Measurements from ENCODE around the gene SPP2.
A peak's percentile ranks its signal among the peaks of the same experiment; 100 is the strongest.

The SPP2 gene, protein sequence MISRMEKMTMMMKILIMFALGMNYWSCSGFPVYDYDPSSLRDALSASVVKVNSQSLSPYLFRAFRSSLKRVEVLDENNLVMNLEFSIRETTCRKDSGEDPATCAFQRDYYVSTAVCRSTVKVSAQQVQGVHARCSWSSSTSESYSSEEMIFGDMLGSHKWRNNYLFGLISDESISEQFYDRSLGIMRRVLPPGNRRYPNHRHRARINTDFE

GRCh38 chr2:234050455-234051135 lies at the start of gene SPP2:
SPP2 (plus strand) TSS chr2:234050702; CDS start chr2:234050787, 85 bp downstream.
- FAIRE-seq, result no peak

- FAIRE-seq, result no peak
Measured at GRCh38 chr2:234001380-234002160, 48.9 kb upstream of the SPP2 start.

GRCh38 chr2:234002281-234002680 lies 48.2 kb upstream of the SPP2 start:
- FAIRE-seq, result no peak

GRCh38 chr2:234003972-234004617 lies 46.4 kb upstream of the SPP2 start:
- no peak for FAIRE-seq

- no peak for FAIRE-seq
Measured at GRCh38 chr2:234005126-234005525, 45.4 kb upstream of the SPP2 start.

- no peak for FAIRE-seq
Measured at GRCh38 chr2:234006501-234006900, 44.0 kb upstream of the SPP2 start.

- no peak for FAIRE-seq
Measured at GRCh38 chr2:234014427-234014826, 36.1 kb upstream of the SPP2 start.

DNA sequence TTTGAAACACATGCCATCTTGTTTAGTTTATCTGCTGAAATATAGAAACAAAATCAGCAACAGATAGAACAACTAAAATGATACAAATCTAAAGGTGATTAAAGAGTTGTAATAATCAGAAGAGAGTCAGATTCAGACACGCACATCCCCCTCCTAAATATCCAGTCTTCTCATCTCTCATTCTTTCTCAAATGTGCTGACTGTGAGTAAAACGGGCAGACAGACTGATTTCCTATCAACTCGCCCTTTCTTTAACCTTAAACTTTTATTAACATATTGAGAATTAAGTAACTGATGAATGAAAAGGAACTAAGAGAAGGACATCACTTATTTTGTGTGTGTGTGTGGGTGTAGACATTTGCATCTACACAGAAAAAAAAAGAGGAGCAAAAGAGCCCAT lies 34.6 kb upstream of the SPP2 start:
- FAIRE-seq, result no peak

DNA sequence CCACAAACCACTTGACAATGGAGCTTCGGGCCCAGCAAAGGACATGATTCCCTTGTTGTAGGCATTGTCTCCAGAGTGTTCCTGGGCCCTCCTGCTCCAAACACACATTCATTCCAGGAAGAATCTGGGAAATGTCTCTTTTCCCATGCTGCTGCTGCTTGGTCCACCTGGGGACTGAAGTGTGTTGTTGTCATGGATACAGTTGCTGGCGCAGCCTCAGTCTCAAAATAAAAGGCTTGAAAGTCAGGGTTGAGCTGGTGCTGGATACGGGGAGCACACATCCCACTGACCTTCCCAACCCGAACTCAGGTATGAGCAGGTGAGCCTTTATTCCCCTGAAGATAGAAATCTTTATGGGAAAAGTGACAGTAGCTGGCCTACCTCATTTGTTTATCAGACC lies 30.6 kb upstream of the SPP2 start:
- no peak for FAIRE-seq

DNA sequence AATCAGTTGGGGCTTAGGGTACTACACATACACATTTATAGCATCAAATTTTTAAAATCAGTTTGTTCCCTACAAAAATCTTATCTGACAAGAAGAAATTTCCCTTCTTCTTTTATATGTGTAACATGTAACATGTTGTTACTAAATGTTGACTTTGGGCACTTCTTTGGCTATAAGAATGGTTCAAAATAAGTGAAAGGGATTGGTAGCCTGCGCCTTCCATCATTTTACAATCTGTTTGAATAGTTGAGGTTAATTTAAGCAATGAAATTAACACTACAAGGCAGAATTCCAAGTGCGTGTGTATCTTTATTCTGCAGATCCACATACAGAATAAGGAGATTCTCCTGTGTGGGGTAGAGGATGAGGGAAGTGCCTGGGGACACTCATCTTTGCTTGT lies 30.2 kb upstream of the SPP2 start:
- no peak for FAIRE-seq

GRCh38 chr2:234022424-234022823 lies 28.1 kb upstream of the SPP2 start:
- no peak for FAIRE-seq

- FAIRE-seq, result no peak
Measured at GRCh38 chr2:234024304-234024703, 26.2 kb upstream of the SPP2 start.

DNA sequence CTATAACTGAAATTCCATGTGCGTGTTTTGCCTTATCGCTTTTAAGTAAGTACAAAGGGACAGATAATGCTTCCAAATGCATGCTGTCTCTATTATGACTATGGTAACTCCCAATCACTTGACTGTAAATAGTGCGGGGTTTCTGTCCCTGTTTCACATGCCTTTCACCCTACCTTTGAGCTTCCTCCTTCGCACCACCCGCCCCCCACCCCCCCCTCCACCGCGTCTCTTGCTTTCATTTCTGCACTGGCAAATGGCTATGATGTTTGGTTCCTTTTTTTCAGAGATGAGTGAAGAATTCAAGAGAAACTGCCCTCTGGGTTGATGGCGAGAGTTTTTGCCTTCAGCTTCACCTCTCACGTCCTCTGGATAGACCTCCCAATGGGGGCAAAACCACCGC lies 25.0 kb upstream of the SPP2 start:
- FAIRE-seq, result no peak

DNA sequence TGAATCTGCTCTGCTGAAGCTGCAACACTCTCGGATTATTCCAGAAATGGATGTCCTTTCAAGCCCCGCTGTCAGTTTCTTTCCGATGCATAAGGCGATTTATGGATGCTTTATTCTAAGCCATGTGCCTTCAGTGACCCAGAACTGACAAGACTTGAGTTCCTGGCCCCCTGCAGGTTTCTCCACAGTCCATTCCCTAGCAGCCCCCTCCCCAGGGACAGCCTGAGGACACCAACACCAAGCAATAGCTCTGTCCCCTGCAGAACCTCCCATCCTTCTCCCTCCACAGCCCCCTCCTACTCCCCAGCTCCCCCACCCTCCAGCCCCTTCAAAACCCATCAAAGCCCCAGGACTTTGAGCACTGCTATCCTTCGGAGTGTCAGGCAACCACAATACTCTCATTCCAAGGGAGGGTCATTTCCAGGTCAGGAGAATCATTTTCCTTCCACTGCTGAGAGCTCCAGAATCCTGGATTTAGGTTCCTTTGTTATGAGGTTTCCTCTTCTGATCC lies 24.6 kb upstream of the SPP2 start:
- FAIRE-seq, result no peak

DNA sequence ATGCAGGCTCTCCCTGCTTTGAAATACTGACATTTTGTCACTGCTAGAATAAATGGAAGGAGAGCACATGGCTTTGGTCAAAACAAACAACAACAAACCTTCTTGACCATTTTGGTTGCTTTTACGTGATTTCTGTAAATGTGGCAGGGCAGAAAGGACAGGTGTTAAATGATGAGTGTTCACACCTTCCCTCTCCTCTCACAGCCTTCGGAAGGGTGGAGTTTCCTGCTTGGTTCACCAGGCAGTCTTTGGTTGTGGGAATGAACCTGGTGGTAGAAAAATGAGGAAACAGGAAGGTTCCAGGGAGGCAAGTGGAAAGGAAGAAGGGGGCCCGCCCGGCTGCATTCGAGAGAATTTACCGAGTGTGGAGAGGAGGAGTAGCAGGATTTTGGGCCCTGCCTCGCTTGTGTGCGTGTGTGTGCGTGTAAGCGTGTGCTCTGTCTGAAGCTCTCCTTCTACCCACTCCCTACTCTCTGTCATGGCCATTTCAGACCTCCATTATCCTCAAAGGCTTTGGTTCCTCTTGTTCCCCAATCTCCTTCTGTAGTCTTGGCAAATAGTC lies 23.7 kb upstream of the SPP2 start:
- no peak for FAIRE-seq

DNA sequence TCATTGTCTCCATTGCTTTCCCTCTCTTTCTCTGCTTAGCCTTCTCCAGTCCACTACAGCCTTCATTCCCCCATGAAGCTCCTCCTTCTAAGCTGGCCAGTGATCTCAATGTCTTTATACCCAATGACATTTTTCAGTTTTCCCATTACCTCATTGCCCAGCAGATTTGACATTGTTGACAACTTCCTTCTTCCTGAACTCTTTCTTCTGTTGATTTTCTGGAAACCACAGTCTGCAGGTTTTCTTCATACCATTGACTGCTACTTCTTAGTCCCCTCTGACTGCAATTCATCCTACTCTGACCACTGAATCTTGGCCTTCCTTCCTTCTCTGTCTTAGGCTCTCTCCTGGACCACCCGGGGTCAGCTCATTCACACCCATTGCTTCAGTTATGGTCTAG lies 22.9 kb upstream of the SPP2 start:
- FAIRE-seq, result no peak

GRCh38 chr2:234029150-234029733 lies 21.3 kb upstream of the SPP2 start:
- no peak for FAIRE-seq

GRCh38 chr2:234031207-234031606 lies 19.3 kb upstream of the SPP2 start:
- FAIRE-seq, result no peak

- peak; percentile 29 for FAIRE-seq
Measured at GRCh38 chr2:234032279-234032856, 18.1 kb upstream of the SPP2 start.

- no peak for FAIRE-seq
Measured at GRCh38 chr2:234033174-234033573, 17.3 kb upstream of the SPP2 start.

DNA sequence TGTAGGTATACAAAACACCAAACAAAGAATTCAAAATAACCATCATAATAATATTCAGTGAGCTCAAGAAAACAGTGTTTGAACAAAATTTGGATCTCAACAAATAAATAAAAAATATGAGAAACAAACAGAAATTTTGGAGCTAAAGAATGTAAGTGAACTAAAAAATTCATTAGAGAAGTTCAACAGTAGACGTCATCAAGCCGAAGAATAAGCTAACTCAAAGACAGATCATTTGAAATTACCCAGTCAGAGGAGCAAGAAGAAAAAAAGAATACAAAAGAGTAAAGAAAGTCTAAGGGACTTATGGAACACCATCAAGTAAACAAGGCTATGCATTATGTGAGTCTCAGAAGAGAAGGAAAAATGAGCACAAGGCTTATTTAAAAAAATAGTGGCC lies 16.6 kb upstream of the SPP2 start:
- no peak for FAIRE-seq
